COR-L47 (cell line): Measurements from ENCODE around the gene GABBR2.

ENCODE experiments used
- DNase-seq: peaks from one replicate; lab custom pipeline; 2025; lab: John Stamatoyannopoulos, UW

Gene GABBR2

GRCh38 chr9:98541684-98542230 lies 167.0 kb downstream of the GABBR2 start:
- DNase-seq = no peak

DNA sequence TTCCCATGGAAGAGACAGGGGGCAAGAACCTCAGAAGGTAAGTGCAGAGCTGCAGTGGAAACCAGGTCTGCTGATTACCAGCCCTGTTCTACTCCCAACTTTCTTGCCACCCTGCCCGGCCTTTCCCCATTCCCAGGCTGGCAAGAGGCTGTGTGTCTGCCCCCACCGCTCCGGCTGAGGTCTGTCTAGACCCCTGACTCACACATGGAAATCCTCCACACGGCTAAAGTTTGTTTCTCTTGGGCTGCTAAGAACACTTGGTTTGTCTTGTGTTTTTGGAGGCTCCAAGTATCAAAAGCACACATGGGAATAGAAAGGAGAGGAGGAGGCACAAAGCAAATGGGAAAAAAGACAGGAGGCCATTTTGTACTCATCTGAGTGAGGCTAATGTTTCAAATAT lies 168.3 kb downstream of the GABBR2 start:
- DNase-seq = no peak

GRCh38 chr9:98539954-98540353 lies 168.8 kb downstream of the GABBR2 start:
- DNase-seq = no peak

DNA sequence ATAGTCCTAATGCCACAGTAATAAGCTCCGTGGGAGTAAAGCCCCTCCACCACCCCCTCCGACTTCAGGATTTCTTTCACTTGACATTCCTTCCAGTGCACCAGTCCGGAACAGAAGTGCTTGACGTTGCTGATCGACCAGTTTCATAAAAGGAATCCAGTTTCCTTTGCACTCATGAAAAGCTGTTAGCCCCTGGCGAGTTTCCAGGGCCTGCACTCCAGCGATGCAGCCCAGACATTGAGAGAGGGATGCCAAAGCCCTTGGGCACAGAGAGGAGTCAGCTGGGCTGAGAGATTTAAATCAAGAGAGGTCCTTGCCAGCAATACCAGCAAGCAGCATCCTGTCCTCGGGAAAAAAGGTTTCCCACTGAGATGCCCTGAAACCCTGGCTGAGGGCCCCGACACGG lies 170.1 kb downstream of the GABBR2 start:
- DNase-seq = peak; percentile 41

- no peak for DNase-seq
Measured at GRCh38 chr9:98538203-98538602, 170.5 kb downstream of the GABBR2 start.

- peak; percentile 17 for DNase-seq
Measured at GRCh38 chr9:98536542-98537173, 172.1 kb downstream of the GABBR2 start.

- DNase-seq = no peak
Measured at GRCh38 chr9:98533866-98534265, 174.9 kb downstream of the GABBR2 start.

DNA sequence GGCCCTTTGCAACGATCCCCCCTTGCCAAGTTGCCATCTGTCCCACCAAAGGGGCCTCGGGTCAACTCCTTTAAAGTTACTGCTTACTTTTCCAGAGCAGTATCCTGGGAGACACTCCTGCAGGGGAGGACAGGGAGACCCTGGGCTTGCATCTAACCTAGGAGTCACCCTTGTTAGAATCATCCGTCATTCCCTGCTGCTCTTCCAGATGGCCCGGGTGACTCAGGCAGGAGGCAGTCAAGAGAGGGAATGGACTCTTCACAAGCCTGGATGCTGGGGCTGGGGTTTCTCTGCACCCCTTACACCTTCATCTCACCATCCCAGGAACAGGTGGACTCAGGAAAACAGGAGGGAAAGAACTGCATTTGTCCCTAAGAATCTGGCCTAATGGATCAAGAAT lies 175.6 kb downstream of the GABBR2 start:
- no peak for DNase-seq

GRCh38 chr9:98532574-98532973 lies 176.2 kb downstream of the GABBR2 start:
- DNase-seq = no peak

DNA sequence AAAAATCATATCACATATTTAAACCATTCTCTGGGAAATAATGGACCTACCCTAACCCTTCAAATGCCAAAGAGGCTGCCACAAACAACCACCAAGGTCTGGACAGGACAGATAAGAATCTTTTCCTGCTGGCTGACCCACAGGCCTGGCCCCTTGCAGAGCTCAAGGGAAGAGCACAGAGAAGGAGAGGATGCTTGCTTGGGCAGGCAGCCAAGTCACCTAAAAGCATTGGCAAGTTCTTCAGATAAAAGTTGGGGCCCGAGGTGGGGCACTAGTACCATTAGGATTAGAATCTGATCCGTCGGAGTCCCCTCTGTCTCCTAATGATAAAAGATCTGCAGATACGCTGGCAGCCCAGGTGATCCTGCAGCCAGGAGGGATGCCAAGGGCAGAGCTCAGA lies 176.6 kb downstream of the GABBR2 start:
- DNase-seq = no peak

- DNase-seq = no peak
Measured at GRCh38 chr9:98530806-98531386, 177.8 kb downstream of the GABBR2 start.

- no peak for DNase-seq
Measured at GRCh38 chr9:98530275-98530674, 178.5 kb downstream of the GABBR2 start.

GRCh38 chr9:98529841-98530240 lies 178.9 kb downstream of the GABBR2 start:
- DNase-seq = no peak

GRCh38 chr9:98523231-98523901 lies 185.4 kb downstream of the GABBR2 start:
- no peak for DNase-seq

DNA sequence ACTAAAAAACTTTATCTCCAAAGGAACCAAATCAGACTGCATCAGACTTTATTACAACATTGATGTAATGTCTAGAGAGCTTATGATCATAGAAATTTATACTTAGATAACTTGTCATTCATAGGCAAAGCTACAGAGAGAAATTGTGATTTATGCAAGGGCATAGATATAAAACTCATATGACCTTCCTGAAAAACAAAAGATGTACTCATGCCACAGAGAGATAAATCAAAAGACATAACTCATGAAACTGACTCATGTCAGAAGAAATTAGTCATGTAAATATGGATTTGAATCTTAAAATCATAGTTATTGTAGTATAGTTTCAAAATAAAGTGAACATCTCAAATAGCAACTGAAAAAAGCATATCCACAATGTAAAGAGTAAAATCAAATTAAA lies 186.2 kb downstream of the GABBR2 start:
- no peak for DNase-seq

- DNase-seq = no peak
Measured at GRCh38 chr9:98521141-98521540, 187.6 kb downstream of the GABBR2 start.

GRCh38 chr9:98520221-98520960 lies 188.3 kb downstream of the GABBR2 start:
- no peak for DNase-seq

DNA sequence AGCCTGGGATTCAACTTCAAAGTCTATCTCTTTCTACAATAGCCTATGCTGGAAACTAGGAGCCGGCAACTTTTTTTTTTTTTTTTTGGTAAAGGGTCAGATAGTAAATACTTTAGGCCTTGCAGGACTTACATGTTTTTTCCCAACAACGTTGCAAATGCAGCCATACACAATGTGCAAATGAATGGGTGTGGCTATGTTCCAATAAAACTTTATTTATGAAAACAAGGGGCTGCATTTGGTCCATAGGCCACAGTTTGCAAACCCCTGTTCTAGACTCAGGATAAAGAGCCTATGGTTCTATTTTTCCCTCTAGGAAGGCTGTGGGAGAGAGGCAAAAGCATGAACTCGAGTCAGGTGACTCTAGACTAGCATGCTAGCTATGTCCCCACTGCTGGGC lies 189.1 kb downstream of the GABBR2 start:
- DNase-seq = no peak

DNA sequence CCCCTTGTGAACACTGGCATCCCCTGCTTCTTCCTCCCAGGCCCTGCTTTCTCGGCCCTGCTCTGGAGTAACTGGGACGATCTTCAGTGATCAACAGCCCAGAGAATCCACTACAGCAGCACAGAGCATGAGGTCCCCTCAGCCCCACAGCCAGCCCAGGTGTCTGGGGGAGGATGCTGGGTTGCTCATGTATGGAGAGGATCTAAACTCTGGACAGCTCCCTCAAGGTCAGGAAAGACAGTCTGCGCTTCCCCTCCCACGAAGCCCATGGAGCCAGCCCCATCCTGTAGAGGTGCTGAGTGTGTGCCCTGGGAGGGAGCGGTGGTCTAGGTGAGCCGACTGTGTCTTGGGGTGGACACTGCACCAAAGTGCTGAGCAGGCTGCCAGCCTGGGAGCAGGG lies 190.2 kb downstream of the GABBR2 start:
- DNase-seq = no peak

DNA sequence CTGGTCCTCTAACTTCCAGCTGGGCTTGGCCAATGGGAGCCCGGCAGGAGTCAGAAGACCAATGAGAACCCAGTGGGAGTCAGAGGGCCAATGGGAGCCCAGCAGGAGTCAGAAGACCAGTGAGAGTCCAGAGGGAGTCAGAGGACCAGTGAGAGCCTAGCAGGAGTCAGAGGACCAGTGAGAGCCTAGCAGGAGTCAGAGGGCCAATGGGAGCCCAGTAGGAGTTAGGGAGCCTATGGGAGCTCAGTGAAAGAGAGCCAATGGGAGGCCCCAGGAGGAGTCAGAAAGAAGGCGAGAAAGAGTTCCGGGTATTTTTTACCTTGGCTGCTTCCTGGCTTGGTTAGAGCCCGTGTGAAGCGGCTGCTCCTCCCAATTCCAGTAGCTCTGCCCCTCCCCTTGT lies 191.0 kb downstream of the GABBR2 start:
- DNase-seq = no peak

GRCh38 chr9:98516897-98517503 lies 191.7 kb downstream of the GABBR2 start:
- no peak for DNase-seq

GRCh38 chr9:98516205-98516896 lies 192.4 kb downstream of the GABBR2 start:
- no peak for DNase-seq
